Measurements from ENCODE around the gene EEF1A2.
A peak's percentile ranks its signal among the peaks of the same experiment; 100 is the strongest.

Gene EEF1A2

DNA sequence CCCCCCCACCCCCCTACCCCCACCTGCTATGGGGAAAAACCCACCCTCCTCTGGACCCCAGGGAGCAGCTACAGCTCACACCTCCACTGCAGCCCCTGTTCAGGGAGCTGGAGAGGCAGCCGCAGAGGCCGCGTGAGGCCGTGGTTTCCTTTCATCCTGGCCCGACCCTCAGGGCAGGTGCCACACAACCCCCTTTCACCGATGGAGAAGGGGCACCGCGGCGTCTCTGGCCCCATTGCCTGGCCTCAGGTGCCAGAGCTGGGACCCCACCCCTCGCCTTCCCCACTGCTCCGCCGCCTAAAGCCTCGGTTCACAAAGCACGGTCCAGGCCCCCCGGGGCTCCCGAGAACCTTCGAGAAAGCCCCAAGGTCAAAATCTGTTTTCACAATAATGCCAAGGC is 14.6 kb downstream of the EEF1A2 start:
- no peak overlapping the region for H3K9ac ChIP-seq (ENCODE audit: low read depth, low read length, poor library complexity)
- H2AK5ac ChIP-seq (ENCODE audit: low read depth, low read length) = no peak overlapping the region
- no peak overlapping the region for H4K91ac ChIP-seq (ENCODE audit: low read depth, low read length, poor library complexity)
- no peak overlapping the region for H4K8ac ChIP-seq (ENCODE audit: low read depth, low read length)
- H3K4me3 ChIP-seq (ENCODE audit: low read length in 2 of 2) = no peak overlapping the region
- no peak overlapping the region for H2AFZ ChIP-seq (ENCODE audit: low read length)
- WGBS, 2 donors (ENCODE audit: extremely low coverage in 2 of 2, insufficient read length in 2 of 2, insufficient replicate concordance in 1 of 2) = no CpG with 5 or more reads among the region's 17 CpGs
- H3K18ac ChIP-seq (ENCODE audit: low read length) = peak overlapping the region; percentile 38
- no peak overlapping the region for H2BK120ac ChIP-seq (ENCODE audit: low read depth, low read length)
- no peak overlapping the region for H3K23ac ChIP-seq (ENCODE audit: low read depth, low read length, poor library complexity)
- peaks cover 7 to 8% of the 10 kb centered on the region in 2 donors for H3K4me1 ChIP-seq (ENCODE audit: control insufficient read depth in 2 of 2, insufficient read depth in 1 of 2, low read depth in 1 of 2, low read length in 2 of 2)
- no peak for DNase-seq (ENCODE audit: low spot score)
- H3K9me3 ChIP-seq (replicated peaks in 1 of 2; ENCODE audit: control insufficient read depth in 2 of 2, insufficient read depth in 1 of 2, low read depth in 1 of 2, low read length in 2 of 2) = no peaks in the 10 kb centered on the region
- no peak overlapping the region for H3K14ac ChIP-seq (ENCODE audit: low read length)
- peaks cover 2% of the 10 kb centered on the region for H3K79me1 ChIP-seq (ENCODE audit: low read depth, low read length)
- no peak overlapping the region for H3K4ac ChIP-seq (ENCODE audit: low read length)
- no peak overlapping the region for H2BK12ac ChIP-seq (ENCODE audit: low read length)
- no peaks in the 10 kb centered on the region for H3K36me3 ChIP-seq (replicated peaks in 1 of 2; ENCODE audit: control insufficient read depth in 2 of 2, insufficient read depth in 2 of 2, low read length in 2 of 2)
- no peak overlapping the region for H3K4me2 ChIP-seq (ENCODE audit: insufficient read depth, low read length, poor library complexity, severe bottlenecking)
- H2BK15ac ChIP-seq (ENCODE audit: low read length) = no peak overlapping the region
- peaks cover 3 to 50% (median 20%) of the 10 kb centered on the region in 3 experiments for H3K27me3 ChIP-seq (ENCODE audit: control insufficient read depth in 3 of 3, insufficient read depth in 3 of 3, low read depth in 1 of 3, low read length in 3 of 3)
- H2BK5ac ChIP-seq (ENCODE audit: low read length) = no peak overlapping the region
- no peak overlapping the region for H3K27ac ChIP-seq (replicated peaks; ENCODE audit: low read length)

- no peak overlapping the region for H2BK12ac ChIP-seq (ENCODE audit: low read length)
Measured at GRCh38 chr20:63483834-63484233, 15.0 kb downstream of the EEF1A2 start.

DNA sequence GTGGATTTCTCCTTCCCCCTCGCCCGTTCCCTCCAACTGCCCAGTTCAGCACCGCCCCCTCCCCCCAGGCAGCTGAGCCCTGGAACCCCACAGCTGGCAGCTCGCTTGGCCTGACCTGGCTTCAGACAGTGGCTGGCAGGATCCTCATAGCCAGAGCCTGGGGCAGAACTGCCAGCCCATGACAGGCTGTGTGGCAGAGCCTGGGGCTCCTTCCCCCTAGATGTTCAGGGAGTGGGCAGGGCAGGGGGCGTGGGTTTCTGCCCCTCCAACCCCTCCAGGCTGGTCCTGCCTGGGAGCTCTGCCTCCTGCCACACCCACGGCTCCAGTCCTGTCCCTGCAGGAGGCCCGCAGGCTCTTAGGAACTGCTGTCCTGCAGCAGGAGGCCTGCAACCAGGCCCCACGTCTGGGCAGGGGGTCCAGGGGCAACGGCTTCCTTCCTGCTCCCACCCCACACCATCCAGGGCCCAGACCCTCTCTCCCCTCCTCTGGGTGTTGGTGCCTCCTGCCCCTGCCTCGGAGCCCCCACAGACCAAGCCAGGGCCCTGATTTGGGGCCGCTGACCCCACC is 16.8 kb downstream of the EEF1A2 start:
- Histone ChIP-seq H3K79me1 (ENCODE audit: low read depth, low read length) (peaks cover under 1% of the 10 kb centered on the region), H3K18ac (ENCODE audit: low read length) (peak overlapping the region; percentile 57), H2BK15ac (ENCODE audit: low read length) (peak overlapping the region; percentile 43), H3K27me3 (ENCODE audit: control insufficient read depth in 3 of 3, insufficient read depth in 3 of 3, low read depth in 1 of 3, low read length in 3 of 3) (peaks cover 0 to 50% (median under 1%) of the 10 kb centered on the region in 3 experiments), H3K27ac (replicated peaks; ENCODE audit: low read length) (no peak overlapping the region), H3K23ac (ENCODE audit: low read depth, low read length, poor library complexity) (no peak overlapping the region), H3K9me3 (replicated peaks in 1 of 2; ENCODE audit: control insufficient read depth in 2 of 2, insufficient read depth in 1 of 2, low read depth in 1 of 2, low read length in 2 of 2) (no peaks in the 10 kb centered on the region), H2AK5ac (ENCODE audit: low read depth, low read length) (peak overlapping the region; percentile 37), H3K4me3 (ENCODE audit: low read length in 2 of 2) (no peak overlapping the region), H4K91ac (ENCODE audit: low read depth, low read length, poor library complexity) (no peak overlapping the region), H3K9ac (ENCODE audit: low read depth, low read length, poor library complexity) (no peak overlapping the region), H2BK120ac (ENCODE audit: low read depth, low read length) (no peak overlapping the region), H3K14ac (ENCODE audit: low read length) (peak overlapping the region; percentile 38), H3K4me2 (ENCODE audit: insufficient read depth, low read length, poor library complexity, severe bottlenecking) (no peak overlapping the region), H3K4ac (ENCODE audit: low read length) (no peak overlapping the region), H3K4me1 (ENCODE audit: control insufficient read depth in 2 of 2, insufficient read depth in 1 of 2, low read depth in 1 of 2, low read length in 2 of 2) (peaks cover 4 to 13% of the 10 kb centered on the region in 2 donors), H3K36me3 (replicated peaks in 1 of 2; ENCODE audit: control insufficient read depth in 2 of 2, insufficient read depth in 2 of 2, low read length in 2 of 2) (no peaks in the 10 kb centered on the region), H2AFZ (ENCODE audit: low read length) (no peak overlapping the region), H2BK12ac (ENCODE audit: low read length) (no peak overlapping the region), H4K8ac (ENCODE audit: low read depth, low read length) (no peak overlapping the region), H2BK5ac (ENCODE audit: low read length) (no peak overlapping the region)
- no peak for DNase-seq (ENCODE audit: low spot score)
- no CpG with 5 or more reads among the region's 11 CpGs for WGBS, 2 donors (ENCODE audit: extremely low coverage in 2 of 2, insufficient read length in 2 of 2, insufficient replicate concordance in 1 of 2)

More at GRCh38 chr20:63483834-63484233, 15.0 kb downstream of the EEF1A2 start:
- DNase-seq (ENCODE audit: low spot score) = no peak
- no peaks in the 10 kb centered on the region for H3K36me3 ChIP-seq (replicated peaks in 1 of 2; ENCODE audit: control insufficient read depth in 2 of 2, insufficient read depth in 2 of 2, low read length in 2 of 2)
- peaks cover 2% of the 10 kb centered on the region for H3K79me1 ChIP-seq (ENCODE audit: low read depth, low read length)
- H3K4ac ChIP-seq (ENCODE audit: low read length) = no peak overlapping the region
- no peak overlapping the region for H2AK5ac ChIP-seq (ENCODE audit: low read depth, low read length)
- H2BK15ac ChIP-seq (ENCODE audit: low read length) = no peak overlapping the region
- no CpG with 5 or more reads among the region's 12 CpGs for WGBS, 2 donors (ENCODE audit: extremely low coverage in 2 of 2, insufficient read length in 2 of 2, insufficient replicate concordance in 1 of 2)
- no peak overlapping the region for H3K27ac ChIP-seq (replicated peaks; ENCODE audit: low read length)
- no peak overlapping the region for H2BK120ac ChIP-seq (ENCODE audit: low read depth, low read length)
- H2AFZ ChIP-seq (ENCODE audit: low read length) = no peak overlapping the region
- no peak overlapping the region for H2BK5ac ChIP-seq (ENCODE audit: low read length)
- no peaks in the 10 kb centered on the region for H3K9me3 ChIP-seq (replicated peaks in 1 of 2; ENCODE audit: control insufficient read depth in 2 of 2, insufficient read depth in 1 of 2, low read depth in 1 of 2, low read length in 2 of 2)
- H3K4me2 ChIP-seq (ENCODE audit: insufficient read depth, low read length, poor library complexity, severe bottlenecking) = no peak overlapping the region
- H3K14ac ChIP-seq (ENCODE audit: low read length) = no peak overlapping the region
- H3K23ac ChIP-seq (ENCODE audit: low read depth, low read length, poor library complexity) = no peak overlapping the region
- H3K9ac ChIP-seq (ENCODE audit: low read depth, low read length, poor library complexity) = no peak overlapping the region
- H3K27me3 ChIP-seq (ENCODE audit: control insufficient read depth in 3 of 3, insufficient read depth in 3 of 3, low read depth in 1 of 3, low read length in 3 of 3) = peaks cover 3 to 47% (median 16%) of the 10 kb centered on the region in 3 experiments
- H3K4me1 ChIP-seq (ENCODE audit: control insufficient read depth in 2 of 2, insufficient read depth in 1 of 2, low read depth in 1 of 2, low read length in 2 of 2) = peaks cover 7 to 8% of the 10 kb centered on the region in 2 donors
- no peak overlapping the region for H3K4me3 ChIP-seq (ENCODE audit: low read length in 2 of 2)
- no peak overlapping the region for H4K8ac ChIP-seq (ENCODE audit: low read depth, low read length)
- H4K91ac ChIP-seq (ENCODE audit: low read depth, low read length, poor library complexity) = no peak overlapping the region
- H3K18ac ChIP-seq (ENCODE audit: low read length) = peak overlapping the region; percentile 13

DNA sequence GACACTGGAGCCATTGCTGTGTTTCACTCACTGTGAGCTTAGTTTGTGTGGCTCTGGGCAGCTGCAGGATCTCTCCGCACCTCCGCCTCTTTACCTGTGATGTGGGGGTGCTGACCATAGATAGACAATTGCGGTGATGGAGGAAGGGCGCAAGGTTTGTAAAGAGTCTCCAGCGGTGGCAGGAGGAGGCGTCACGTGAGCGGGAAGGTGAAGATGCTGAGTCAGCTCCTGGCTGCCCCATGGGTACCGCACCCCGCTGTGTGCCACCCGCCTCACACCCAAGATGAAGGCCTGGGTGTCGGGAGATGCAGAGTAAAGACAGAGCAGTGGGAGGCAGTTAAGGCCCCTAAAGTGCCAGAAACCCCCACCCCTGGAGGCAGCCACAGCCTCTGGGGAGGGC is 17.4 kb downstream of the EEF1A2 start:
- Histone ChIP-seq H3K9me3 (replicated peaks in 1 of 2; ENCODE audit: control insufficient read depth in 2 of 2, insufficient read depth in 1 of 2, low read depth in 1 of 2, low read length in 2 of 2) (no peaks in the 10 kb centered on the region), H2BK5ac (ENCODE audit: low read length) (no peak overlapping the region), H3K14ac (ENCODE audit: low read length) (peak overlapping the region; percentile 25), H3K4me2 (ENCODE audit: insufficient read depth, low read length, poor library complexity, severe bottlenecking) (no peak overlapping the region), H2BK15ac (ENCODE audit: low read length) (no peak overlapping the region), H2AFZ (ENCODE audit: low read length) (no peak overlapping the region), H4K8ac (ENCODE audit: low read depth, low read length) (no peak overlapping the region), H2BK120ac (ENCODE audit: low read depth, low read length) (no peak overlapping the region), H2BK12ac (ENCODE audit: low read length) (no peak overlapping the region), H3K36me3 (replicated peaks in 1 of 2; ENCODE audit: control insufficient read depth in 2 of 2, insufficient read depth in 2 of 2, low read length in 2 of 2) (no peaks in the 10 kb centered on the region), H3K4me3 (ENCODE audit: low read length in 2 of 2) (no peak overlapping the region), H3K4me1 (ENCODE audit: control insufficient read depth in 2 of 2, insufficient read depth in 1 of 2, low read depth in 1 of 2, low read length in 2 of 2) (peaks cover 4 to 13% of the 10 kb centered on the region in 2 donors), H3K27me3 (ENCODE audit: control insufficient read depth in 3 of 3, insufficient read depth in 3 of 3, low read depth in 1 of 3, low read length in 3 of 3) (peaks cover 0 to 52% (median 0%) of the 10 kb centered on the region in 3 experiments), H4K91ac (ENCODE audit: low read depth, low read length, poor library complexity) (no peak overlapping the region), H3K27ac (replicated peaks; ENCODE audit: low read length) (no peak overlapping the region), H3K79me1 (ENCODE audit: low read depth, low read length) (no peaks in the 10 kb centered on the region), H3K23ac (ENCODE audit: low read depth, low read length, poor library complexity) (peak overlapping the region; percentile 67), H3K4ac (ENCODE audit: low read length) (no peak overlapping the region), H2AK5ac (ENCODE audit: low read depth, low read length) (no peak overlapping the region), H3K18ac (ENCODE audit: low read length) (no peak overlapping the region), H3K9ac (ENCODE audit: low read depth, low read length, poor library complexity) (no peak overlapping the region)
- no peak for DNase-seq (ENCODE audit: low spot score)
- WGBS, 2 donors (ENCODE audit: extremely low coverage in 2 of 2, insufficient read length in 2 of 2, insufficient replicate concordance in 1 of 2) = no CpG with 5 or more reads among the region's 12 CpGs

All from neuronal stem cell (in vitro differentiated cells).